ENCODE results near the gene RPL12.

RPL12 gene

GRCh38 chr9:127450830-127451607 is at the start of gene RPL12, which contains the start of gene LRSAM1:
Gene RPL12, minus strand, starts transcription at chr9:127451406. Its CDS starts 89 bp downstream, at chr9:127451317.
Gene LRSAM1, plus strand, starts transcription at chr9:127451510. Its CDS starts 3,018 bp downstream, at chr9:127454528.
- peak; percentile 85 for DNase-seq (ENCODE audit: low read depth)
- peak within 1 kb of the TSS; percentile 81 for H3K4me3 ChIP-seq (ENCODE audit: low read depth, low read length)
- TF ChIP-seq CTCF (IDR thresholded peaks at IDR 0.05; ENCODE audit: control insufficient read depth, extremely low read depth, insufficient read depth) = no peak

- no peak overlapping the region for H3K4me3 ChIP-seq (ENCODE audit: low read depth, low read length)
- no peak for DNase-seq (ENCODE audit: low read depth)
- TF ChIP-seq CTCF (IDR thresholded peaks at IDR 0.05; ENCODE audit: control insufficient read depth, extremely low read depth, insufficient read depth) = no peak
Observed at GRCh38 chr9:127500862-127501261, 49.7 kb upstream of the RPL12 start.

- H3K4me3 ChIP-seq (ENCODE audit: low read depth, low read length) = no peak overlapping the region
- DNase-seq (ENCODE audit: low read depth) = no peak
- no peak for TF ChIP-seq CTCF (IDR thresholded peaks at IDR 0.05; ENCODE audit: control insufficient read depth, extremely low read depth, insufficient read depth)
Observed at GRCh38 chr9:127500399-127500798, 49.2 kb upstream of the RPL12 start.

DNA sequence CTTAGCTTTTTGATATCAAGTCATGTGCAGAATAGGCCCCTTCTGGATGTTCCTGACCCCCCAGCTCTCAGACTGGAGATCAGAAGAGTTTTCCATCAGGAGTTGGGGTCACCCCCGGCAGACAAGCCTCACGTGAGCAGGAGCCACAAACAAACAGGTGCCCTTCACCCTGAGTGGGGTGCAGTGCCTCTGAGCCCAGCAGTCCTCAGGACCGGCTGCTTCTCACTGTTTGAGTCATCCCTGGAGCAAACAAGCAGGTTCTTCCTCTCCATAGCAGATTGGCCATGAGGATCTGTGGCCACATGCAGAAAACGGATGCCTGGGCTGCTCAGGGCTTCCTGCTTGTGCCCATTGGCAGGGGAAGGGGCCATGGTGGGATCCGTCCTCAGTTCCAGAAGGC is 47.1 kb upstream of the RPL12 start:
- no peak overlapping the region for H3K4me3 ChIP-seq (ENCODE audit: low read depth, low read length)
- no peak for DNase-seq (ENCODE audit: low read depth)
- TF ChIP-seq CTCF (IDR thresholded peaks at IDR 0.05; ENCODE audit: control insufficient read depth, extremely low read depth, insufficient read depth) = no peak

- TF ChIP-seq CTCF (IDR thresholded peaks at IDR 0.05; ENCODE audit: control insufficient read depth, extremely low read depth, insufficient read depth) = no peak
- DNase-seq (ENCODE audit: low read depth) = no peak
- H3K4me3 ChIP-seq (ENCODE audit: low read depth, low read length) = no peak overlapping the region
Observed at GRCh38 chr9:127497656-127498290, 46.6 kb upstream of the RPL12 start.

DNA sequence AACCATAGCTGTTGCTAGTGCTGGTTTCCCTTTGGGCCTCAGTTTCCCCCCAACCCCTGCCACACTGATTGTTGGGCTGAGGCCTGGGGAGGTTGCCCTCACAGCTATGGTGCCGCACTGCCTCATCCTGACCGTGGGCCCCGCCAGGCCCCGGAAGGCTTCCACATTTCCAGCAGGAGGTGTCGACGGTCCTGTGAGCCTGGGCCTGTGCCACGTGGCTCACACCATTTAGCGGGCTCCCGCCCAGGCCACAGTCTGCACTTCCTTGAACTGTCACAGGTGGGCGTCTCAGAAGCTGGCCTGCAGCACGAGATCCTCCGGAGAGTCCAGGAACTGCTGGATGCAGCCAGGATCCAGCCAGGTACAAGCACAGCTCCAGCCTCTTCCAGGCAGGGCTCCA is 45.8 kb upstream of the RPL12 start:
- TF ChIP-seq CTCF (IDR thresholded peaks at IDR 0.05; ENCODE audit: control insufficient read depth, extremely low read depth, insufficient read depth) = no peak
- no peak overlapping the region for H3K4me3 ChIP-seq (ENCODE audit: low read depth, low read length)
- DNase-seq (ENCODE audit: low read depth) = no peak
